Loucy (cell line): ENCODE results near the gene PSPN.

ENCODE experiments used
- H2AFZ ChIP-seq: fragments of 200-600 bp; sonication (generic); 2 replicates; pipeline ENCODE4 v1.6.0; 2016; ENCODE audit warnings: antibody characterized with exemption, mild to moderate bottlenecking, low read length, moderate library complexity
- H3F3A ChIP-seq: fragments of 200-600 bp; 2 replicates; pipeline ENCODE4 v1.6.0; 2016; ENCODE audit warnings: antibody characterized with exemption, low read depth, mild to moderate bottlenecking
- H3K27me3 ChIP-seq: fragments of 200-600 bp; sonication (generic); 2 replicates; pipeline ENCODE4 v1.6.1; 2014; ENCODE audit warnings: low read length, mild to moderate bottlenecking; ENCODE audit not compliant: insufficient read depth, poor library complexity, severe bottlenecking
- H3K36me3 ChIP-seq: fragments of 200-600 bp; sonication (generic); 2 replicates; pipeline ENCODE4 v1.6.1; 2016; ENCODE audit warnings: low read length; ENCODE audit not compliant: insufficient read depth
- H3K4me1 ChIP-seq: fragments of 200-600 bp; sonication (generic); 2 replicates; pipeline ENCODE4 v1.5.1; 2014; ENCODE audit warnings: low read length, mild to moderate bottlenecking; ENCODE audit not compliant: insufficient read depth, poor library complexity, severe bottlenecking
- H3K4me2 ChIP-seq: fragments of 200-600 bp; sonication (generic); 2 replicates; pipeline ENCODE4 v1.6.0; 2014; ENCODE audit warnings: antibody characterized with exemption, low read length, low read depth, mild to moderate bottlenecking; ENCODE audit not compliant: poor library complexity, severe bottlenecking
- H3K4me3 ChIP-seq: fragments of 200-600 bp; sonication (generic); 2 replicates; pipeline ENCODE4 v1.5.1; 2014; ENCODE audit warnings: low read length, mild to moderate bottlenecking, mixed read lengths; ENCODE audit not compliant: poor library complexity, severe bottlenecking
- H3K79me2 ChIP-seq: fragments of 200-600 bp; sonication (generic); 2 replicates; pipeline ENCODE4 v1.6.1; 2014; ENCODE audit warnings: low read length; ENCODE audit not compliant: insufficient read depth
- H3K9ac ChIP-seq: fragments of 200-600 bp; sonication (generic); 2 replicates; pipeline ENCODE4 v1.6.0; 2014; ENCODE audit warnings: mild to moderate bottlenecking, low read depth, low read length, moderate library complexity; ENCODE audit not compliant: poor library complexity, severe bottlenecking
- H3K9me2 ChIP-seq: fragments of 200-600 bp; sonication (generic); replicated peaks from 2 replicates; pipeline ENCODE4 v1.6.1; 2016; ENCODE audit warnings: low read depth, low read length, mixed read lengths
- H3K9me3 ChIP-seq: fragments of 200-600 bp; sonication (generic); 2 replicates; pipeline ENCODE4 v1.6.1; 2014; ENCODE audit warnings: mild to moderate bottlenecking, antibody characterized with exemption, low read length, low read depth; ENCODE audit not compliant: insufficient read depth
- H4K20me1 ChIP-seq: fragments of 200-600 bp; sonication (generic); 2 replicates; pipeline ENCODE4 v1.6.0; 2014; ENCODE audit warnings: antibody characterized with exemption, low read length, mild to moderate bottlenecking; ENCODE audit not compliant: insufficient read depth, poor library complexity, severe bottlenecking
- CTCF ChIP-seq: fragments of 200-600 bp; sonication (generic); conservative IDR thresholded peaks from 2 replicates; pipeline ENCODE4 v1.5.1; 2014; ENCODE audit warnings: mild to moderate bottlenecking, antibody characterized with exemption, low read length
- EZH2phosphoT487 ChIP-seq: fragments of 200-600 bp; IDR thresholded peaks from 2 replicates; pipeline ENCODE4 v1.6.1; 2018; ENCODE audit warnings: antibody characterized with exemption, mild to moderate bottlenecking, moderate library complexity, borderline replicate concordance

The PSPN gene

GRCh38 chr19:6393074-6393982 is 17.6 kb upstream of the PSPN start, which contains the start of gene GTF2F1:
Gene GTF2F1, minus strand, starts transcription at chr19:6393164. Its CDS starts 169 bp downstream, at chr19:6392995.
- Histone ChIP-seq H4K20me1 (no peaks in the 10 kb centered on the region), H3K4me3 (peak within 1 kb of the TSS; percentile 81), H3K4me1 (peaks cover 13% of the 10 kb centered on the region), H3K9me2 (no peaks in the 10 kb centered on the region), H3K36me3 (peaks cover 4% of the 10 kb centered on the region; the same call in 1 of the 2 replicates), H3K4me2 (peak within 1 kb of the TSS; percentile 99), H3F3A (no peaks in the 10 kb centered on the region), H2AFZ (peak within 1 kb of the TSS; percentile 97), H3K27me3 (no peaks in the 10 kb centered on the region), H3K79me2 (peaks cover 28% of the 10 kb centered on the region), H3K9ac (peak within 1 kb of the TSS; percentile 93), H3K9me3 (no peaks in the 10 kb centered on the region)
- TF ChIP-seq EZH2phosphoT487 = no peak
- TF ChIP-seq CTCF = 0 out of 2 replicates have a peak, but pooled peaks have one; percentile 19

- Histone ChIP-seq H3K79me2 (peaks cover 30% of the 10 kb centered on the region), H3K4me3 (peak overlapping the region; percentile 81), H3K9me2 (no peaks in the 10 kb centered on the region), H3K9me3 (no peaks in the 10 kb centered on the region), H3F3A (no peaks in the 10 kb centered on the region), H3K4me1 (peaks cover 13% of the 10 kb centered on the region), H3K4me2 (peak overlapping the region; percentile 99), H2AFZ (peak overlapping the region; percentile 97), H3K9ac (peak overlapping the region; percentile 93), H3K27me3 (no peaks in the 10 kb centered on the region), H3K36me3 (peaks cover 11% of the 10 kb centered on the region; the same call in 1 of the 2 replicates), H4K20me1 (no peaks in the 10 kb centered on the region)
- TF ChIP-seq EZH2phosphoT487 (no peak), CTCF (no peak)
These were observed 16.7 kb upstream of the PSPN start for GRCh38 chr19:6392221-6393073.

- Histone ChIP-seq H2AFZ (no peak overlapping the region), H3K27me3 (no peaks in the 10 kb centered on the region), H3F3A (no peaks in the 10 kb centered on the region), H3K9me3 (no peaks in the 10 kb centered on the region), H3K4me1 (peaks cover 6% of the 10 kb centered on the region), H3K36me3 (peaks cover 29% of the 10 kb centered on the region; the same call in 1 of the 2 replicates), H4K20me1 (no peaks in the 10 kb centered on the region), H3K9me2 (no peaks in the 10 kb centered on the region), H3K4me2 (no peak overlapping the region), H3K4me3 (no peak overlapping the region), H3K9ac (no peak overlapping the region), H3K79me2 (peaks cover 24% of the 10 kb centered on the region)
- TF ChIP-seq CTCF (no peak), EZH2phosphoT487 (no peak)
These were observed 11.6 kb upstream of the PSPN start for GRCh38 chr19:6387372-6387771.
